Endothelial cell (in vitro differentiated cells): Measurements from ENCODE around the gene PLA1A. TPM values are rescaled to one million over a fixed set of nuclear protein-coding genes. Genes with fewer than 3 reads are reported as not detected.

Source experiments
- DNase-seq: peaks from one replicate; pipeline ENCODE4 v3.0.0; 2021; ENCODE audit warnings: low spot score
- H3K27ac Mint-ChIP-seq: one replicate; pipeline ENCODE4 v1.8.0; 2021; ENCODE audit warnings: mixed read lengths, inconsistent platforms; ENCODE audit not compliant: unreplicated experiment
- H3K27me3 Mint-ChIP-seq: one replicate; pipeline ENCODE4 v1.8.0; 2021; ENCODE audit warnings: mild to moderate bottlenecking, moderate library complexity, mixed read lengths, inconsistent platforms; ENCODE audit not compliant: unreplicated experiment
- H3K36me3 Mint-ChIP-seq: one replicate; pipeline ENCODE4 v1.8.0; 2021; ENCODE audit warnings: mild to moderate bottlenecking, low read depth, mixed read lengths, inconsistent platforms; ENCODE audit not compliant: unreplicated experiment
- H3K4me1 Mint-ChIP-seq: one replicate; pipeline ENCODE4 v1.8.0; 2021; ENCODE audit warnings: mild to moderate bottlenecking, mixed read lengths, inconsistent platforms; ENCODE audit not compliant: unreplicated experiment
- H3K4me3 Mint-ChIP-seq: one replicate; pipeline ENCODE4 v1.8.0; 2021; ENCODE audit warnings: mild to moderate bottlenecking, mixed read lengths, inconsistent platforms; ENCODE audit not compliant: unreplicated experiment
- H3K9me3 Mint-ChIP-seq: one replicate; pipeline ENCODE4 v1.8.0; 2021; ENCODE audit warnings: mixed read lengths, inconsistent platforms; ENCODE audit not compliant: unreplicated experiment
- total RNA-seq: library from RNA; stranded (reverse); fragmentation: NEBNext Ultra II Directional; extraction: Animal tissue kit (Norgen Biotek cat#: 25700); gene quantifications from one replicate; pipeline ENCODE4 v1.2.1, GENCODE V29; 2021; ENCODE audit not compliant: unreplicated experiment
- TF ChIP-seq, protein P1 (sequence below): fragments of 200-600 bp; sonication (generic); IDR thresholded peaks from one replicate; pipeline ENCODE4 v1.5.0; 2021; ENCODE audit warnings: antibody characterized with exemption; ENCODE audit not compliant: unreplicated experiment

The PLA1A gene
- total RNA-seq, 1 donor from 2014 or later = 0.80 TPM

DNA sequence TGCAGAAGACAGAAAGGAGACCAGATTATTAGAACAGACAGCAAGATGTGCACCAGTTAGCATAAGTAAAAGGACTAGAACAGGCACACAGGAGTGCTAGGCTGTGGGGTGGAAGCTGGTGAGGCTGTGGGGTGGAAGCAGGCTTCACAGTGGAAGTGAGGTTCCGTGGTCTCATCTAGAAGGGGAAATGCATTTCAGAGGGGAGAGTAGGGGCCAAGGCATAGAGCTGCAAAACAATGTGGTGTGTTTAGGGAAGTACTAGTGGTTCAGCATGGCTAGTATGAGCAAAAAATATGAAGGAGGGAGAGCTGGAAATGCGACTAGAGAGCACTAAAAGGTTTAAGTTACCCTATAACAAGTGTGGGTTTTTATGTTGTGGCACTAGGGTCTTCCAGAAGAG, 56.2 kb downstream of the PLA1A start:
- H3K4me1 Mint-ChIP-seq = peaks cover 23% of the 10 kb centered on the region
- H3K4me3 Mint-ChIP-seq = no peak overlapping the region
- peaks cover 4% of the 10 kb centered on the region for H3K27me3 Mint-ChIP-seq
- TF ChIP-seq, protein P1, sequence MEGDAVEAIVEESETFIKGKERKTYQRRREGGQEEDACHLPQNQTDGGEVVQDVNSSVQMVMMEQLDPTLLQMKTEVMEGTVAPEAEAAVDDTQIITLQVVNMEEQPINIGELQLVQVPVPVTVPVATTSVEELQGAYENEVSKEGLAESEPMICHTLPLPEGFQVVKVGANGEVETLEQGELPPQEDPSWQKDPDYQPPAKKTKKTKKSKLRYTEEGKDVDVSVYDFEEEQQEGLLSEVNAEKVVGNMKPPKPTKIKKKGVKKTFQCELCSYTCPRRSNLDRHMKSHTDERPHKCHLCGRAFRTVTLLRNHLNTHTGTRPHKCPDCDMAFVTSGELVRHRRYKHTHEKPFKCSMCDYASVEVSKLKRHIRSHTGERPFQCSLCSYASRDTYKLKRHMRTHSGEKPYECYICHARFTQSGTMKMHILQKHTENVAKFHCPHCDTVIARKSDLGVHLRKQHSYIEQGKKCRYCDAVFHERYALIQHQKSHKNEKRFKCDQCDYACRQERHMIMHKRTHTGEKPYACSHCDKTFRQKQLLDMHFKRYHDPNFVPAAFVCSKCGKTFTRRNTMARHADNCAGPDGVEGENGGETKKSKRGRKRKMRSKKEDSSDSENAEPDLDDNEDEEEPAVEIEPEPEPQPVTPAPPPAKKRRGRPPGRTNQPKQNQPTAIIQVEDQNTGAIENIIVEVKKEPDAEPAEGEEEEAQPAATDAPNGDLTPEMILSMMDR = no peak
- H3K9me3 Mint-ChIP-seq = no peaks in the 10 kb centered on the region
- H3K27ac Mint-ChIP-seq = no peak overlapping the region
- no peak for DNase-seq
- H3K36me3 Mint-ChIP-seq = no peaks in the 10 kb centered on the region

DNA sequence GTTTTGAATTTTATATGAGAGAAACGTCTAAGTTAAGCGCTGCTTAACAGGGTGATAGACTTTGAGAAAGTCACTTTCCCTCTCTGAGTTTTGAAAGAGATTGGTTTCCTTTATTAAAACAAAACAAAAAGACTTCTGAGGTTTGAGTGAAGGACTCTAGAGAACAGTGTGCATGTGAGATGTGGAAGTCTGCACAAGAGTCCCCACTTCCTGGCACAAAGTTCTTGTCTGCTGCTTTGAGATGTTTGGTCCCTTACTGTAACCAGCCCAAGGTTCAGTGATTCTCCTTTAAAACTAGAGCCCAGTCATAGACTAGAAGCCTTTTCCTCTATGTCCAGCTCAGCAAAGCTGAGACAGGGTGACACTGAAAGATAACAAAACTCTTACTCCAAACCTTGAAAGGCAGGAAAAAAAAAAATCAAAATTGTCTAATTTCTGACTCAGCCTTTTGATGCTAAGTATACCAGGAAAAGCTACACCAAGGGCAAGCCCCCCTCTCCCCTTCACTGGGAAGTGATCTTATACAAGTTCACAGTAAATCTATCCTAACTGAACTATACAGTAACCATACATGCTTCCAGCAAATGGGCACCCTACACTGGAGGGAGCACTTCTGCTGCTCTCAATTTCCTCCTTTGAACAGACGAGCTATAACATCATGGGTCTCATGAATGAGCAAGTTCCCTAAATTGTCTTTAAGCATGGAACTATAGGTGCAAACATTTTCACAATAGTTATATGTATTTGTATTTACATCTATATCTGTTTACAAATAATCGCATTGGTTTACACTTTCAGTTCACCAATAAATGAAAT, 60.4 kb downstream of the PLA1A start:
- Mint-ChIP-seq H3K36me3 (no peaks in the 10 kb centered on the region), H3K9me3 (no peaks in the 10 kb centered on the region), H3K27ac (no peak overlapping the region), H3K27me3 (peaks cover 4% of the 10 kb centered on the region), H3K4me1 (peaks cover 5% of the 10 kb centered on the region), H3K4me3 (no peak overlapping the region)
- TF ChIP-seq, protein P1 = no peak
- no peak for DNase-seq

DNA sequence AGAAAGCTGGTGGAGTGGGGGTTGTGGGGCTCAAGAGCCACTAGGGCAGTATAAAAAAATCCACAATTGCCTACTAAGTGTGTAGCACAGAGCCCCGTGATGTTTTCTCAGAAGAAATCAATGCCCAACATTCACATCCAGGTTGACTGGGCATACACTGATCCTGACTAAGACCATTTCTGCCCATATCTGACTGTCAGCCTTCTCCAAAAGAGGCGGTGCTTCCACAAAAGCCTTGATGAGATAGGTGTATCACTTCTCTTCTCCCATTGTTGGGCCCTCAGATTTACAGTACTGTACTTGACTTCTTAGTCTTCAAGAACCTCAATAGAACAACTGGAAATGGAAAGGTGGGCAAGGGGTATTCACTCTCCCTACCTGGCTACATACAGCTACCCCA, 61.3 kb downstream of the PLA1A start:
- H3K27me3 Mint-ChIP-seq = peaks cover 4% of the 10 kb centered on the region
- H3K4me3 Mint-ChIP-seq = no peak overlapping the region
- H3K4me1 Mint-ChIP-seq = peaks cover 1% of the 10 kb centered on the region

DNA sequence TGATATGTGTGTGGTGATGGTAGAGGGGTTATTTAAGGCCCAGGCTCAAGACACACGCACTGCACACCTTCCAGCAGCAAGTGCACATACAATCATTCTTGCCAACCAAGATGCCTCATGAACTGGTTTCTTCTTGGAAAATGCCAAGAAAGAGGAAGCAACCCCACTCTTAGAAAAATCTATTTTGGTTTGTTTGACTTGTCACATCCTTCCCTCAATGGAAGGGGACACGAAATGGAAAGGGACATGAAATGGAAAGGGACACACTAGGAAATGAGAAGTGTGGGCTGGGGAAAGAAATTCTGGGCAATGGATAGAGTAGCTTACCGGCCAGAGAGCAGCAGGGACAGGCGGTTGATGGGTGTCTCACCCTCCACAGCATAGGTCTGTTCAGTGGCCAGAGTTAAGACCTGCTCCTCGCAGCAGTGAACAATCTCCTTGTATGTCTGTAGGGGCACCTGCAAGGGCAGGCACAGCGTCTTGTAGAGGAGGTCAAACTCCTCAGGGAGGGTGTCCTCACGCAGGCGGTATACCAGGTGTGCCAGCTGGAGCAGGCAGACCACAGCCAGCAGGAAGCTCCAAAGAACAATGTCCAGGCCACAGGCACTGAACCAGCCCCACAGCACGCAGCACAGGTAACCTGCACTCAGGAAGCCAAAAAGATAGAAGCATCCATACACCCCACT, 62.1 kb downstream of the PLA1A start:
- Mint-ChIP-seq H3K27me3 (peaks cover 4% of the 10 kb centered on the region), H3K9me3 (no peaks in the 10 kb centered on the region), H3K4me3 (no peak overlapping the region), H3K4me1 (no peaks in the 10 kb centered on the region), H3K27ac (no peak overlapping the region), H3K36me3 (no peaks in the 10 kb centered on the region)
- no peak for DNase-seq
- TF ChIP-seq, protein P1 = no peak

More for the DNA sequence above, 61.3 kb downstream of the PLA1A start:
- Mint-ChIP-seq H3K9me3 (no peaks in the 10 kb centered on the region), H3K36me3 (no peaks in the 10 kb centered on the region), H3K27ac (no peak overlapping the region)
- DNase-seq = no peak
- TF ChIP-seq, protein P1 = no peak
